GM19452 (cell line): Measurements from ENCODE around the gene MSLN.
"Not testable (repeated sequence)": the region's sequence is repeated elsewhere in the genome, so short reads cannot be mapped to it uniquely, and the experiment has no call there.

Experiments used
- ATAC-seq: cut with Tn5 transposase; IDR thresholded peaks from one replicate; pipeline ENCODE4 v1.9.1; 2021; ENCODE audit not compliant: unreplicated experiment

The MSLN gene

GRCh38 chr16:760545-761343 lies at the start of gene MSLN:
Gene MSLN (plus strand): TSS chr16:760734. CDS start chr16:762681, 1,947 bp downstream.
- no peak for ATAC-seq

- no peak for ATAC-seq
Observed at GRCh38 chr16:711084-711483, 49.5 kb upstream of the MSLN start.

GRCh38 chr16:711548-712320 lies 48.8 kb upstream of the MSLN start:
- ATAC-seq: no peak

GRCh38 chr16:712740-713250 lies 47.7 kb upstream of the MSLN start:
- not testable (repeated sequence) for ATAC-seq

GRCh38 chr16:714079-714478 lies 46.5 kb upstream of the MSLN start:
- ATAC-seq: no peak

- peak; percentile 83 for ATAC-seq
Observed at GRCh38 chr16:714558-715476, 45.7 kb upstream of the MSLN start, which contains the start of gene METRN. Gene METRN (plus strand): TSS chr16:715118. CDS start chr16:715290, 172 bp downstream.

- no peak for ATAC-seq
Observed at GRCh38 chr16:715477-716199, 44.9 kb upstream of the MSLN start.

- ATAC-seq: no peak
Observed at GRCh38 chr16:716200-716568, 44.4 kb upstream of the MSLN start.

GRCh38 chr16:716768-717325 lies 43.7 kb upstream of the MSLN start:
- ATAC-seq: no peak

- no peak for ATAC-seq
Observed at GRCh38 chr16:717450-718245, 42.9 kb upstream of the MSLN start.

- ATAC-seq: no peak
Observed at GRCh38 chr16:718389-718788, 42.1 kb upstream of the MSLN start.

- ATAC-seq: no peak
Observed at GRCh38 chr16:718922-719321, 41.6 kb upstream of the MSLN start.

GRCh38 chr16:719815-720446 lies 40.6 kb upstream of the MSLN start:
- no peak for ATAC-seq

GRCh38 chr16:720447-720989 lies 40.0 kb upstream of the MSLN start:
- peak; percentile 36 for ATAC-seq

GRCh38 chr16:720990-721764 lies 39.4 kb upstream of the MSLN start, which contains the start of gene ANTKMT:
Gene ANTKMT (plus strand): TSS chr16:721146. CDS start chr16:721275, 129 bp downstream.
- ATAC-seq: peak; percentile 57

GRCh38 chr16:721765-722540 lies 38.6 kb upstream of the MSLN start:
- ATAC-seq: no peak
